H9 (cell line): Measurements from ENCODE around the gene IGF1R. TPM values are rescaled to one million over a fixed set of nuclear protein-coding genes. Genes with fewer than 3 reads are reported as not detected.

ENCODE experiments used
- DNase-seq: peaks from one replicate; pipeline ENCODE4 v3.0.0-alpha.2; 2017
- H2AFZ ChIP-seq: one replicate; pipeline ENCODE4 v1.6.1; 2013; ENCODE audit warnings: mild to moderate bottlenecking, low read length, control low read depth, moderate library complexity
- H2AK5ac ChIP-seq: 2 replicates; pipeline ENCODE4 v1.6.1; 2013; ENCODE audit warnings: low read length, control low read depth, mixed read lengths; ENCODE audit not compliant: insufficient read length
- H2BK120ac ChIP-seq: one replicate; pipeline ENCODE4 v1.6.1; 2013; ENCODE audit warnings: low read depth, mild to moderate bottlenecking, low read length, control low read depth, inconsistent platforms; ENCODE audit not compliant: poor library complexity, severe bottlenecking
- H2BK12ac ChIP-seq: 2 replicates; pipeline ENCODE4 v1.6.1; 2013; ENCODE audit warnings: low read length, control low read depth, mixed read lengths, low read depth; ENCODE audit not compliant: insufficient read length
- H2BK15ac ChIP-seq: 2 replicates; pipeline ENCODE4 v1.6.1; 2013; ENCODE audit warnings: low read depth, low read length, control low read depth
- H2BK20ac ChIP-seq: one replicate; pipeline ENCODE4 v1.6.1; 2013; ENCODE audit warnings: low read depth, mild to moderate bottlenecking, low read length, control low read depth, inconsistent platforms; ENCODE audit not compliant: poor library complexity, severe bottlenecking
- H2BK5ac ChIP-seq: 2 replicates; pipeline ENCODE4 v1.6.1; 2013; ENCODE audit warnings: low read length, control low read depth, mixed read lengths; ENCODE audit not compliant: insufficient read length
- H3K14ac ChIP-seq: 2 replicates; pipeline ENCODE4 v1.6.1; 2013; ENCODE audit warnings: low read length, control low read depth; ENCODE audit not compliant: insufficient read depth
- H3K18ac ChIP-seq: 2 replicates; pipeline ENCODE4 v1.6.1; 2013; ENCODE audit warnings: low read depth, mild to moderate bottlenecking, mixed read lengths, low read length, control low read depth; ENCODE audit not compliant: insufficient read length
- H3K23ac ChIP-seq: 2 replicates; pipeline ENCODE4 v1.6.1; 2013; ENCODE audit warnings: low read length, control low read depth, mixed read lengths, low read depth; ENCODE audit not compliant: insufficient read length
- H3K23me2 ChIP-seq: 2 replicates; pipeline ENCODE4 v1.6.1; 2013; ENCODE audit warnings: low read depth, mild to moderate bottlenecking, mixed read lengths, low read length, control low read depth; ENCODE audit not compliant: insufficient read length, poor library complexity, severe bottlenecking
- H3K27ac ChIP-seq: 2 replicates; pipeline ENCODE4 v1.5.1; 2013; ENCODE audit warnings: low read length, control low read depth, mixed read lengths, low read depth; ENCODE audit not compliant: insufficient read length
- H3K27me3 ChIP-seq: 2 replicates; pipeline ENCODE4 v1.6.1; 2013; ENCODE audit warnings: low read length, control low read depth, inconsistent platforms; ENCODE audit not compliant: insufficient read depth
- H3K4ac ChIP-seq: 2 replicates; pipeline ENCODE4 v1.6.1; 2013; ENCODE audit warnings: low read depth, mild to moderate bottlenecking, control low read depth, inconsistent platforms, low read length, moderate library complexity
- H3K4me1 ChIP-seq: 2 replicates; pipeline ENCODE4 v1.6.1; 2013; ENCODE audit warnings: low read length, control low read depth, inconsistent platforms; ENCODE audit not compliant: insufficient read depth
- H3K4me2 ChIP-seq: 2 replicates; pipeline ENCODE4 v1.6.1; 2013; ENCODE audit warnings: low read length, control low read depth, mixed read lengths; ENCODE audit not compliant: insufficient read length, insufficient read depth
- H3K56ac ChIP-seq: 2 replicates; pipeline ENCODE4 v1.6.1; 2013; ENCODE audit warnings: low read depth, mild to moderate bottlenecking, mixed read lengths, low read length, control low read depth; ENCODE audit not compliant: insufficient read length
- H3K79me1 ChIP-seq: 2 replicates; pipeline ENCODE4 v1.6.1; 2013; ENCODE audit warnings: low read depth, mild to moderate bottlenecking, moderate library complexity, low read length, control low read depth, inconsistent platforms; ENCODE audit not compliant: insufficient read depth, poor library complexity, severe bottlenecking
- H3K79me2 ChIP-seq: 2 replicates; pipeline ENCODE4 v1.6.1; 2013; ENCODE audit warnings: low read length, control low read depth, inconsistent platforms; ENCODE audit not compliant: insufficient read depth
- H3K9ac ChIP-seq: 2 replicates; pipeline ENCODE4 v1.6.1; 2013; ENCODE audit warnings: low read length, control low read depth, mixed read lengths; ENCODE audit not compliant: insufficient read length; ENCODE audit errors: extremely low read depth
- H3K9me3 ChIP-seq: one replicate; pipeline ENCODE4 v1.6.1; 2013; ENCODE audit warnings: low read depth, low read length, inconsistent platforms; ENCODE audit not compliant: control insufficient read depth
- H3T11ph ChIP-seq: one replicate; pipeline ENCODE4 v1.6.1; 2013; ENCODE audit warnings: mild to moderate bottlenecking, low read length, control low read depth, inconsistent platforms
- H4K20me1 ChIP-seq: one replicate; pipeline ENCODE4 v1.6.1; 2013; ENCODE audit not compliant: control insufficient read depth, insufficient read length, insufficient read depth
- H4K5ac ChIP-seq: 2 replicates; pipeline ENCODE4 v1.6.1; 2013; ENCODE audit warnings: low read depth, mild to moderate bottlenecking, mixed read lengths, low read length, control low read depth; ENCODE audit not compliant: insufficient read length
- H4K8ac ChIP-seq: replicated peaks from 2 replicates; pipeline ENCODE4 v1.6.1; 2013; ENCODE audit warnings: low read length, control low read depth, mixed read lengths, low read depth; ENCODE audit not compliant: insufficient read length
- H4K91ac ChIP-seq: 2 replicates; pipeline ENCODE4 v1.6.1; 2013; ENCODE audit warnings: low read depth, mild to moderate bottlenecking, moderate library complexity, mixed read lengths, low read length, control low read depth; ENCODE audit not compliant: insufficient read length
- H3K27ac Mint-ChIP-seq, 3 experiments: 2 replicates in 2 of 3; 3 replicates in 1 of 3; pipeline ENCODE4 v1.8.0; 2020 to 2021; ENCODE audit warnings: mixed read lengths in 3 of 3, mild to moderate bottlenecking in 1 of 3, moderate library complexity in 1 of 3
- H3K27me3 Mint-ChIP-seq: 2 replicates; pipeline ENCODE4 v1.8.0; 2021; ENCODE audit warnings: low read depth, mild to moderate bottlenecking, moderate library complexity, mixed read lengths
- H3K36me3 Mint-ChIP-seq, 3 experiments: 2 replicates in 2 of 3; 3 replicates in 1 of 3; pipeline ENCODE4 v1.8.0; 2020 to 2021; ENCODE audit warnings: low read depth in 3 of 3, mixed read lengths in 3 of 3; ENCODE audit not compliant: insufficient read depth in 1 of 3
- H3K4me1 Mint-ChIP-seq, 2 experiments: 2 replicates each; pipeline ENCODE4 v1.8.0; 2020; ENCODE audit warnings: mixed read lengths in 2 of 2
- H3K4me3 Mint-ChIP-seq, 2 experiments: 2 replicates in 1 of 2; 3 replicates in 1 of 2; pipeline ENCODE4 v1.8.0; 2020 to 2021; ENCODE audit warnings: mild to moderate bottlenecking in 2 of 2, mixed read lengths in 2 of 2, moderate library complexity in 1 of 2
- H3K9me3 Mint-ChIP-seq, 2 experiments: 2 replicates in 1 of 2; 3 replicates in 1 of 2; pipeline ENCODE4 v1.8.0; 2020; ENCODE audit warnings: mild to moderate bottlenecking in 2 of 2, mixed read lengths in 2 of 2, moderate library complexity in 1 of 2
- WGBS: extraction: QIAGEN DNeasy Blood & Tissue Kit; methylation state at CpG from one replicate; pipeline ENCODE4 v1.1.7; 2013; ENCODE audit warnings: missing lambda C conversion rate, low lambda C conversion rate, mixed read lengths; ENCODE audit not compliant: insufficient read length; ENCODE audit errors: extremely low coverage; 5-methylcytosine and 5-hydroxymethylcytosine counted together
- total RNA-seq: library from RNA; stranded (reverse); gene quantifications from 2 replicates; pipeline ENCODE4 v1.2.1, GENCODE V29; 2021
- TF ChIP-seq, protein P1 (sequence below): fragments of 200-600 bp; sonication (generic); conservative IDR thresholded peaks from 3 replicates; pipeline ENCODE4 v1.8.0; 2021; ENCODE audit warnings: antibody characterized with exemption, mild to moderate bottlenecking

Gene IGF1R
- total RNA-seq, 1 experiment from 2014 or later: 70.0 TPM

DNA sequence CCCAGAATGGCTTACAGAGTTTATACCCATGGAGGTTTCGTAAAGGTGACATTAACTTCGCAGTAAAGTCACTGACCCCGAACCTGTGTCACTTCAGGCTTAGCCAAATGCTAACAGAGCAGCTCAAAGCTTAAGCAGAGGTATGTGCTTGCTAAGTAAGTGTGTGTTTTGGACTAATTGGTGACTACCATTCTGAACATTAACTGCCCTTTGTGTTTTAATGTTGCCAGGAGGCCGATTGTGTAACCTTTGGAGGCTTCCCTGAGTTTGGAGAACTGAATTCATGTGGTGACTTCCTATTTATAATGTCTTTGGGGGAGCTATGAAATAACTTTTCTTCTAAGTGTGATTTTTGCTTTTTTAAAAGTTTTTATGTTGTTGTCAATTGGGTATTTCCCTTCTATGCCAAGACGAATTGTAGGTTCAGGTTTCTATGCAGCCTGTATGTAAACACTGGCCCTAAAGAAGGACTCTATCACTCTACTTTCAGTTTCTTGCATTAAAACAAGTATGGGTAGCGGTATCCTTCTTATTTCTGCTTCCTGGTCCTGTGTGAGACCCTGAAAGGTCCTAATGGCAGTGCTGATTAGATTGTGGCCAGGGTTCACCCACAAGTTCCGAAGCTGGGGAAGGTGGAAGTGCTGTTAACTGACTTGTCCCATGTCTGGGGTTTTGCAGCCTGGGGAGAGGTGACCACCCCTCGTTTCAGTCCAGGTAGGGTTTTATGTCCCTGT lies 86.3 kb downstream of the IGF1R start:
- Histone ChIP-seq H3K9ac (no peak overlapping the region), H3K79me1 (peaks cover 15% of the 10 kb centered on the region), H3K9me3 (no peaks in the 10 kb centered on the region), H3K4ac (no peak overlapping the region), H4K91ac (no peak overlapping the region), H3K14ac (no peak overlapping the region), H3K27me3 (no peaks in the 10 kb centered on the region), H2BK5ac (no peak overlapping the region), H3K4me2 (no peak overlapping the region), H4K5ac (no peak overlapping the region), H2BK120ac (no peak overlapping the region), H3K27ac (no peak overlapping the region), H4K20me1 (no peaks in the 10 kb centered on the region), H3K18ac (no peak overlapping the region), H4K8ac (no peak overlapping the region), H2BK15ac (no peak overlapping the region), H3T11ph (no peak overlapping the region), H3K79me2 (peaks cover 73% of the 10 kb centered on the region; the same call in 1 of the 2 replicates), H3K56ac (no peak overlapping the region), H2AFZ (no peak overlapping the region), H3K23me2 (no peaks in the 10 kb centered on the region), H3K23ac (no peak overlapping the region), H2BK20ac (no peak overlapping the region), H3K4me1 (peaks cover 26% of the 10 kb centered on the region), H2AK5ac (no peak overlapping the region), H2BK12ac (no peak overlapping the region)
- no peak for DNase-seq
- no peak overlapping the region for H3K4me3 Mint-ChIP-seq
- no peaks in the 10 kb centered on the region for H3K27me3 Mint-ChIP-seq
- no CpG with 5 or more reads among the region's 8 CpGs for WGBS
- TF ChIP-seq, protein P1, sequence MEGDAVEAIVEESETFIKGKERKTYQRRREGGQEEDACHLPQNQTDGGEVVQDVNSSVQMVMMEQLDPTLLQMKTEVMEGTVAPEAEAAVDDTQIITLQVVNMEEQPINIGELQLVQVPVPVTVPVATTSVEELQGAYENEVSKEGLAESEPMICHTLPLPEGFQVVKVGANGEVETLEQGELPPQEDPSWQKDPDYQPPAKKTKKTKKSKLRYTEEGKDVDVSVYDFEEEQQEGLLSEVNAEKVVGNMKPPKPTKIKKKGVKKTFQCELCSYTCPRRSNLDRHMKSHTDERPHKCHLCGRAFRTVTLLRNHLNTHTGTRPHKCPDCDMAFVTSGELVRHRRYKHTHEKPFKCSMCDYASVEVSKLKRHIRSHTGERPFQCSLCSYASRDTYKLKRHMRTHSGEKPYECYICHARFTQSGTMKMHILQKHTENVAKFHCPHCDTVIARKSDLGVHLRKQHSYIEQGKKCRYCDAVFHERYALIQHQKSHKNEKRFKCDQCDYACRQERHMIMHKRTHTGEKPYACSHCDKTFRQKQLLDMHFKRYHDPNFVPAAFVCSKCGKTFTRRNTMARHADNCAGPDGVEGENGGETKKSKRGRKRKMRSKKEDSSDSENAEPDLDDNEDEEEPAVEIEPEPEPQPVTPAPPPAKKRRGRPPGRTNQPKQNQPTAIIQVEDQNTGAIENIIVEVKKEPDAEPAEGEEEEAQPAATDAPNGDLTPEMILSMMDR: no peak
- H3K9me3 Mint-ChIP-seq: no peaks in the 10 kb centered on the region; a peak in 1 of 5 replicates
- H3K36me3 Mint-ChIP-seq: no peaks in the 10 kb centered on the region
- H3K4me1 Mint-ChIP-seq: peaks cover 62 to 64% of the 10 kb centered on the region in 2 experiments
- peak overlapping the region in 2 of 3 experiments; percentile 27 to 38; a peak in 2 of 7 replicates for H3K27ac Mint-ChIP-seq
